Germinal center (tissue), 1 donor: ENCODE results near the gene RAB40B.

Experiments used
- DNase-seq: peaks from one replicate; pipeline ENCODE4 v3.0.0; 2012; ENCODE audit warnings: mixed read lengths, low spot score

The RAB40B gene

DNA sequence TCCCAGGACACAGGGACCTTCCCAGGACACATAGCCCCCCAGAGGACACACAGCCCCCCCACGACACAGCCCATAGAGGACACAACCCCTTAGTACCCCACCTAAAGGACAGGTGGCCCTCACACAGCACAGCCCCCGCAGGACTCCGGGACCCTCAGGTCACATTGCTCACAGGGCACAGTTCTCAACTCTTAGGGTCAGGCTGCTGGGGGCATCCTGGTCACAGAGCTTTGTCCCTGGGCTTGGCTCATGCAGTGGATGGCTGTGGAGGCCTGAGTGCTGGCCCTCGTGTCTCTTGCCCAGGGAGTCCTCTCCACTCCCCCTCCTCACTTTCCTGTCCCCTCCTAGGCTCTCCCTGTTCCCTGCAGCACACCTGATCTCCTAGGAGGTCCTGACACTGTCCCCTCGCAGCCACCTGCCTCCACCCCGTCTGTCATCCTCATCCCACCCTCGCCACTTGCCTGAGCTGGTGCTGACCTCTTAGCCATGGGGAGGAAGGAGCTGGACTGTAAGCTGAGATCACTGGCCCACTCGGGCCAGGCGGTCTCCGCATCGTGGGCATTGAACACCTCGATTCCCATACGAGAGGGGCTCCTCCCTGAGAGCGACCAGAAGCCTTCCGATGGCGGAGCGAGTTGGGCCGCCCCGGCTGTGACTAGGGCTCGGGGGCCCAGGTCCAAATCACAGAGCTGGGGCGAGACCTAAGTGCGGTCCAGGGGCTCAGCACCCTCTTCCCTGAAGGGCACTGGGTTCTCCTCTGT, 48.8 kb downstream of the RAB40B start:
- no peak for DNase-seq

DNA sequence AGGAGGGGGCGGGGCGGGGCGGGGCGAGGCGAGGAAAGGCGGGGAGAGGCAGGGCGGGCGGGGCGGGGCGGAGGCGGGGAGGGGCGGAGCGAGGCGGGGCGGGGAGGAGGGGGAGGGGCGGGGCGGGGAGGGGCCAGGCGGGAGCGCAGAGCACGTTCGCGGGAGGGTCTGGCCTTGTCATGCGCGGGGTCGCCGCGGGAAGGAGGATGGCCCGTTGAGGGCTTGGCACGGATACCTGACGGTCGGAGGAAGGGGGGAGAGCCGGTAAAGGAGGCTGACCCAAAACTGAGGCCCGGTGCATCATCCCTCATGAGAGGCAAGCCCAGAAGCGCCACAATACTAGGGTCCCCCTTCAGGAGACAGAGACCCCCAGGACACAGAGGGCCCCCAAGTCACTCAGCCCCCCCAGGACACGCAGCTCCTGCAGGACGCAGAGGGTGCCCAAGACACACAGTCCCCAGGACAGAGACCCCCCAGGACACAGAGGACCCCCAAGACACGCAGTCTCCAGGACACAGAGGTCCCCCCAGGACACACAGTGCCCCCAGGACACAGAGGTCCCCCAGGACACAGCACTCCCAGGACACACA, 49.7 kb downstream of the RAB40B start:
- peak; percentile 72 for DNase-seq

- peak; percentile 97 for DNase-seq
Observed at GRCh38 chr17:82648165-82648668, 50.3 kb downstream of the RAB40B start, which contains the start of gene WDR45B. WDR45B (minus strand) TSS chr17:82648444; CDS start chr17:82648340, 104 bp downstream.

GRCh38 chr17:82647593-82648164, 50.8 kb downstream of the RAB40B start:
- DNase-seq, result peak; percentile 56

DNA sequence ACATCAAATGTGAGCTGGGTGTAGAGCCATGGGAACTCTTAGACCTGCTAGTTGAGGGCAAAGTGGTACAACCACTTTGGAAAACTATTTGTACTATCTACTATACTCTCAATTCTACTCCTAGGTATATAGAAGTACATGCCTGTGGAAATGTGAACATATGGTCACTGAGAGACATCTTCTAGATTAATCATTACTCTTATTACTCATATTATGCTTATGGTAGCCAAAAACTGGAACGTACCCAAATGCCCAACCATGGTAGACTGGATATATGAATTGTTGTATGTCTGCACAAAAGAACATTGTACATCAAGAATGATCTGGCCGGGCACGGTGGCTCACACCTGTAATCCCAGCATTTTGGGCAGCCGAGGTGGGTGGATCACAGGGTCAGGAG, 53.0 kb downstream of the RAB40B start:
- no peak for DNase-seq

- DNase-seq, result no peak
Observed at GRCh38 chr17:82644148-82644547, 54.4 kb downstream of the RAB40B start.

GRCh38 chr17:82642022-82642421, 56.5 kb downstream of the RAB40B start:
- no peak for DNase-seq

- DNase-seq, result no peak
Observed at GRCh38 chr17:82640036-82640435, 58.5 kb downstream of the RAB40B start.

DNA sequence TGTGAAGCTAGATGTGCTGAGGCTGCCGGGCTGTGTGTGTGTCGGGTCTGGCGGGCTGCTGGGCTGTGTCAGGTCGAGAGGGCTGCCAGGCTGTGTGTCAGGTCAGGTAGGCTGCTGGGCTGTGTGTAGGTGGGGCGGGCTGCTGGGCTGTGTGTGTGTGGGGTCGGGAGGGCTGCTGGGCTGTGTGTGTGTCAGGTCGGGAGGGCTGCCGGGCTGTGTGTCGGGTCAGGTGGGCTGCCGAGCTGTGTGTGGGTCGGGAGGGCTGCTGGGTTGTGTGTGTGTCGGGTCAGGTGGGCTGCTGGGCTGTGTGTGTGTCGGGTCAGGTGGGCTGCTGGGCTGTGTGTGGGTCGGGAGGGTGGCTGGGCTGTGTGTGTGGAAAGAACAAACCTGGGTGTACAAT, 58.9 kb downstream of the RAB40B start:
- DNase-seq, result no peak

DNA sequence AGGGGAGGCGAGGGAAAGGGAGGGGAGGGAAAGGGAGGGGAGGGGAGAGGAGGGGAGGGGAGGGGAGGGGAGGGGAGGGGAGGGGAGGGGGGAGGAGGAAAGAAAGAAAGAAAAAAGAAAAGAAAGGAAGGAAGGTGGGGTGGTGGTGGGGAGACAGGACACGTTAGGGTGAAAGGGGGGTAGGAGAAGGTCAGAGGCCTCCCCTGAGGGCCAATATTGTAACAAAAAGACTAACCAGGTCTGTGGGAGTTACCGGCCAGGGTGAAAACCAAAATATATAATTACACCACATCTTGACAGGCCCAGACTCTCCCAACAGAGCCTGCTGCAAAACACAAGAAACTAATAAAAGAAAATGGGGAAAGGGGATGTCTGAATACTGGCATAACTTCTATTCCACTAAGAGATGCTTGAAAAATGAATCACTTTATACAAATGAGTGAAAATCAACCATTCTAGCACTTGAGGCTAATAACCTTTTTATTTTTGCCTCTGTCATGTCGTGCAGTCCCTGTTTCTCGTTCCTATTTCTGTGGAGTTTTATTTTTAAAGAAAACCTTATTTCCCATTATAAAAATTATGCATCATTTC, 60.2 kb downstream of the RAB40B start:
- DNase-seq, result no peak

DNA sequence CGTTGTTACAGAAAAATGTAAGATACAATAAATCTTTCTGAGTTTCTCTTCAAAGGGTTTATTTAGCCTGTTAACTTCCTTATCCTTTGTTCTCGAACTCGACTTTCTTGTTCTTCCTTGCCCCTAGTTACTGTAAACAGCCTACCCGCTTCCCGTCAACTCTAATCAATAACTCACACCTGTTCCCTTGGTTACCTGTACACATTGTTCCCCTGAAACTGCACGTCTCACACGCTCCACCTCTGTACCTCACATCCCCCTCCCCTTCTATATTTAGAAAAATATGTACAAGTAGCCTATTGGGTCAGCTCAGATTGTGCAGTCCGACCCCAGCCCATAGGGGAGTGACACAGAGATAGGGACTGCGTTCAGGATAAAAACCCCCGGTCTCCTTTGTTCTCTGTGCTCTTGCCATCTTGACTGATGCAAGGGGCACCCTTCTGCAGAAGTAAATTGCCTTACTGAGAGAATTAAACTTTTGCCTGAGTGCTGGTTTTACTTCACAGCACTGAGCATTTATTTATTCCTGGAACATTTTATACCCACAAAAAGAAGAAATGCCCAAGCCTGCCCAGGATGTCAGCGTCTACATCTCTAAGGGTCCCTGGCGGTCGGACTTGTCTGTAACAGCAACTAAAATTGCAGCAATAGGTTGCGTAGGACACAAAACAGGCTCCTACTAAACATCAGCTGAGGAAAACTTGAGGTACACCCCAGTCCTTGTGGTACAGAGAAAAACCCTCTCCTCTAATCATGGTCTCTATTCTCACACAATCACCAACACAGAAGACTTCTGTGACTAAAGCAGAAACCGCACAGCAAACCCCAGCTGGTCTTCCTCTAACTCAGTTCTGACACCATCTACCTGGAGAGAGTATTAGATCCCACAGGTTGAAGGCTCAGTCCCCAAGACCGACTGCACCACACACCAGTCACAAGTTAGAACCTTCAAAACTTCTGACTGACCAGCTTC, 61.6 kb downstream of the RAB40B start:
- no peak for DNase-seq

GRCh38 chr17:82633343-82633742, 65.2 kb downstream of the RAB40B start:
- DNase-seq, result no peak

DNA sequence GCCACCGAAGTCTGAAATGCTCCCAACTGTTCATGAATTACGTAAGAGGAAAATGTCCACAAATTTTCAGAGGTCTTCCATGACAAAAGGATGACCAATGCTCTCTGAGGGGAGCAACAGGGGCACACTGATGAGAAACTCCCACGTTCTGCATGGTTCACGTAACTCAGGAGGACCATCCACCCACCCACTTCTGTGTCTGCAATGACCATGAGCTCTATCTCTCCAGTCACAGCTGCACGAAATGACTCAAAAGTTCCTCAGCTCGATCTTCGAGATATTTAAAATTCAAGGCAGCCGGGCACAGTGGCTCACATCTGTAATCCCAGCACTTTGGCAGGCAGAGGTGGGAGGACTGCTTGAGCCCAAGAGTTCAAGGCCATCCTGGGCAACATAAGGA, 66.0 kb downstream of the RAB40B start:
- no peak for DNase-seq

DNA sequence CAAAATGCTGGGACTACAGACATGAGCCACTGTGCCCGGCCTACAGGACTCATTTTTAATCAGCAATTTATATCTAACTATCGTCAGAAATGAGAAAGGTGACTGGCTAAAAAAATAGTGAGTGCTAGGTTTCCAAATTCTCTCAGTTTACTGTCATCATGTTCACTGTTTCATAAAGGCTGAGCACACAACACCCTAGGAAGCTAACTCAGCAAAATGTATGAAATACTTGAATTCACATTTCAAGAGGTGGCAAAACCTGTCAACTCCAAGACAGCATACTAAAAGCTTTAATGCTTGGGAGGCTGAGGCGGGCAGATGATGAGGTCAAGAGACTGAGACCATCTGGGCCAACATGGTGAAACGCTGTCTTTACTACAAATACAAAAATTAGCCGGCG, 67.0 kb downstream of the RAB40B start:
- no peak for DNase-seq

- DNase-seq, result no peak
Observed at GRCh38 chr17:82630212-82630611, 68.3 kb downstream of the RAB40B start.

DNA sequence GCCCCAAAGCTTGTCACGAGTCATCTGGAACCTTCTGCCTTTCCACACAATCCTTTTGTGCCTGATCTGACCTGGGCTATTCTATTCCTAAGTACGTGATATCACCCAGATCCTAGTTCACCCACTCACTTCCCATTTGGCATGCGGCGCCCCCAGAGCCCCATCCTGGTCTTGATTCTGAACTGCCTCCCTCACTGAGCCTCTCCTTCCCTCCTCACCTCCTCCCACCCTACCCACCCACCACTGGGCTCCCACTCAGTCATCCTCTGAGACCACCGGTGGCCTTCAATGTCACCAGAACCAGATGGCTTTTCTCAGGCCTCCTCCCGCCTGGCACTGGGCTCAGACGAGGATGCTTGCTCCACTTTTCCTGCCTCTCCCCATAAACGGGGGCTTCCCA, 68.8 kb downstream of the RAB40B start:
- no peak for DNase-seq

DNA sequence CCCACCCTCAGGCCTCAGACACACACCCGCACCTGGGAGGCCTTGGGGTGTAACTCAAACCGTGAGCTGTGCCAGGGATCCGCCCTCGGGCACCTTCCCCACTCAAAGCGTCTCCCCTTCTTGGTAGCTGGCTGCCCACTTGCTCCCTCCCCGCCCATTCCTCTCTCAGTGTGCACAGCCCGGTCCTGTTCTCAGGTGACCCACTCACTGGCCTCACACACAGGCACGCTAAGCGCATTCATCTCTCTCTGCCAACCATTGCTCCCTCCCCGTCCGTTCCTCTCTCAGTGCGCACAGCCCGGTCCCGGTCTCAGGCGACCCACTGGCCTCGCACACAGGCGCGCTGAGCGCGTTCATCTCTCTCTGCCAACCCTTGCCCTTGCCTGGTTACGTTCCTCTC, 71.1 kb downstream of the RAB40B start:
- no peak for DNase-seq

GRCh38 chr17:82623707-82624106, 74.8 kb downstream of the RAB40B start:
- DNase-seq, result no peak

DNA sequence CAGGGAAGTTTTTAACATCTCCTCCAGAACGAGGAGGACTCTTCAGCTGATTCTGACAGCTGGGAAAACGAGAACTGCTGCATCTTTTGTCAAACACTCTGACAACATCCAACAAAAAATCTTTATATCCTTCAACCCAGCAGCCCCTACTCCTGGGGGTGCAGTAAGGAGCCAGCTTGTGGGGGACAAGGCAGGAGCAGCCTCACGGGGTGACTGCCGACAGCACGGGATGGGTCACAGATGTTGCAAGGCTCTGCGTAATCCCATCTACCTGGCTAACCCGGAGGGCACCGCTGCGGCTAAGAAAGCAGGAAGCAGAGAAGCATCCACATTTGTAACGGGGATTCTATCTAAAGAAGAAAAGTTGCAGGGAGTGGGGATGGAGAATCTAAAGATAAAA, 78.9 kb downstream of the RAB40B start:
- no peak for DNase-seq

DNA sequence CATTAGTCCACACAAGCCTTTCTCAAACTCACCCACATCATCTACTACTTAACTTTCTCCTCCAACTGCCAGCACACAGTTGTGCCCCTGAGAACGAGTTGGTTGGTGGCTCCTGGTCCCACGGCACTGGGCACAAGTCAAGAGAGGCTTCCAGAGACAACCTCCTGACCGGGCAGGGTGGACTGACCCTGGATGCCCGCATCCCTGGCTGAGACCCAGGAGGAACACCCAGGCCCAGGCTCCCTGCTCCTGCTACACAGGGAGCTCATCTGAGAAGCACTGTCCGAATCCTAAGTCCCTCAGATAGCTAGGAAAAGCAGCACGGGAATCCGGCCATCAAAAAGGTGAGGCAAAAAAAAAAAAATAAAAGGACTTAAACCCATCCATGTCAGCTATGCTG, 79.3 kb downstream of the RAB40B start:
- no peak for DNase-seq

- no peak for DNase-seq
Observed at GRCh38 chr17:82616021-82616711, 82.3 kb downstream of the RAB40B start.
